Panc1 (cell line): ENCODE measurements around the gene KDR.

Experiments
- CTCF ChIP-seq: fragments of 450-650 bp; IDR thresholded peaks from 2 replicates; pipeline ENCODE4 v1.5.1; 2017; ENCODE audit warnings: mild to moderate bottlenecking
- POLR2AphosphoS5 ChIP-seq: IDR thresholded peaks from 2 replicates; pipeline ENCODE4 v1.6.1; 2012; ENCODE audit warnings: mild to moderate bottlenecking, low read depth, low read length, moderate library complexity
- SIN3A ChIP-seq: IDR thresholded peaks from 2 replicates; pipeline ENCODE4 v1.6.1; 2012; ENCODE audit warnings: low read depth, mild to moderate bottlenecking, low read length, moderate library complexity, borderline replicate concordance; ENCODE audit not compliant: insufficient read depth
- TCF7L2 ChIP-seq: IDR thresholded peaks from 2 replicates; pipeline ENCODE4 v1.6.1; 2011; ENCODE audit warnings: mild to moderate bottlenecking, low read depth, low read length, inconsistent platforms
- TF ChIP-seq, protein P1 (sequence below), 2 experiments: IDR thresholded peaks; 2 replicates each; pipeline ENCODE4 v1.6.1; 2011 to 2012; ENCODE audit warnings: low read depth in 2 of 2, control low read depth in 1 of 2, low read length in 1 of 2, mild to moderate bottlenecking in 1 of 2, moderate library complexity in 1 of 2; ENCODE audit not compliant: insufficient read depth in 1 of 2

- TF ChIP-seq CTCF (no peak), SIN3A (no peak), POLR2AphosphoS5 (no peak), TCF7L2 (no peak)
- TF ChIP-seq, protein P1, sequence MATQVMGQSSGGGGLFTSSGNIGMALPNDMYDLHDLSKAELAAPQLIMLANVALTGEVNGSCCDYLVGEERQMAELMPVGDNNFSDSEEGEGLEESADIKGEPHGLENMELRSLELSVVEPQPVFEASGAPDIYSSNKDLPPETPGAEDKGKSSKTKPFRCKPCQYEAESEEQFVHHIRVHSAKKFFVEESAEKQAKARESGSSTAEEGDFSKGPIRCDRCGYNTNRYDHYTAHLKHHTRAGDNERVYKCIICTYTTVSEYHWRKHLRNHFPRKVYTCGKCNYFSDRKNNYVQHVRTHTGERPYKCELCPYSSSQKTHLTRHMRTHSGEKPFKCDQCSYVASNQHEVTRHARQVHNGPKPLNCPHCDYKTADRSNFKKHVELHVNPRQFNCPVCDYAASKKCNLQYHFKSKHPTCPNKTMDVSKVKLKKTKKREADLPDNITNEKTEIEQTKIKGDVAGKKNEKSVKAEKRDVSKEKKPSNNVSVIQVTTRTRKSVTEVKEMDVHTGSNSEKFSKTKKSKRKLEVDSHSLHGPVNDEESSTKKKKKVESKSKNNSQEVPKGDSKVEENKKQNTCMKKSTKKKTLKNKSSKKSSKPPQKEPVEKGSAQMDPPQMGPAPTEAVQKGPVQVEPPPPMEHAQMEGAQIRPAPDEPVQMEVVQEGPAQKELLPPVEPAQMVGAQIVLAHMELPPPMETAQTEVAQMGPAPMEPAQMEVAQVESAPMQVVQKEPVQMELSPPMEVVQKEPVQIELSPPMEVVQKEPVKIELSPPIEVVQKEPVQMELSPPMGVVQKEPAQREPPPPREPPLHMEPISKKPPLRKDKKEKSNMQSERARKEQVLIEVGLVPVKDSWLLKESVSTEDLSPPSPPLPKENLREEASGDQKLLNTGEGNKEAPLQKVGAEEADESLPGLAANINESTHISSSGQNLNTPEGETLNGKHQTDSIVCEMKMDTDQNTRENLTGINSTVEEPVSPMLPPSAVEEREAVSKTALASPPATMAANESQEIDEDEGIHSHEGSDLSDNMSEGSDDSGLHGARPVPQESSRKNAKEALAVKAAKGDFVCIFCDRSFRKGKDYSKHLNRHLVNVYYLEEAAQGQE (IDR thresholded peaks at IDR 0.05; ENCODE audit: insufficient read depth in 1 of 2, low read depth in 2 of 2, low read length in 1 of 2): no peak
Measured at GRCh38 chr4:55170462-55170861, 45.1 kb upstream of the KDR start.
